HG03432 (cell line): Measurements from ENCODE around the gene ZNF76.
"Not testable (repeated sequence)": the region's sequence is repeated elsewhere in the genome, so short reads cannot be mapped to it uniquely, and the experiment has no call there.

Source experiments
- ATAC-seq: cut with Tn5 transposase; IDR thresholded peaks from one replicate; pipeline ENCODE4 v1.9.1; 2021; ENCODE audit warnings: mild to moderate bottlenecking, moderate library complexity; ENCODE audit not compliant: unreplicated experiment

ZNF76 gene

GRCh38 chr6:35321091-35321490 is 61.6 kb downstream of the ZNF76 start:
- ATAC-seq = no peak

- ATAC-seq = peak; percentile 47
Measured at GRCh38 chr6:35327349-35328027, 68.0 kb downstream of the ZNF76 start.

- ATAC-seq = no peak
Measured at GRCh38 chr6:35328108-35328723, 68.7 kb downstream of the ZNF76 start.

- not testable (repeated sequence) for ATAC-seq
Measured at GRCh38 chr6:35328965-35329364, 69.4 kb downstream of the ZNF76 start.

- ATAC-seq = no peak
Measured at GRCh38 chr6:35330541-35331119, 71.1 kb downstream of the ZNF76 start.

- not testable (repeated sequence) for ATAC-seq
Measured at GRCh38 chr6:35332074-35332887, 72.7 kb downstream of the ZNF76 start.

GRCh38 chr6:35341557-35341956 is 82.0 kb downstream of the ZNF76 start:
- ATAC-seq = no peak

- peak; percentile 98 for ATAC-seq
Measured at GRCh38 chr6:35342258-35343091, 82.9 kb downstream of the ZNF76 start, which contains the start of gene PPARD. Gene PPARD (plus strand): TSS chr6:35342558. CDS start chr6:35411088, 68,530 bp downstream.

GRCh38 chr6:35343092-35343834 is 83.7 kb downstream of the ZNF76 start:
- ATAC-seq = no peak

GRCh38 chr6:35343835-35344550 is 84.5 kb downstream of the ZNF76 start:
- no peak for ATAC-seq
